Measurements from ENCODE around the gene SPATA31D3. TPM values are rescaled to one million over a fixed set of nuclear protein-coding genes. Genes with fewer than 3 reads are reported as not detected.
"Not testable (repeated sequence)": the region's sequence is repeated elsewhere in the genome, so short reads cannot be mapped to it uniquely, and the experiment has no call there.

Gene SPATA31D3
- total RNA-seq, 1 donor from 2014 or later = not detected

GRCh38 chr9:81902626-81903025 lies 40.7 kb upstream of the SPATA31D3 start:
- no peak for TF ChIP-seq CTCF (IDR thresholded peaks at IDR 0.05; ENCODE audit: unreplicated experiment)
- H3K27ac Mint-ChIP-seq = no peak overlapping the region
- peaks cover 7% of the 10 kb centered on the region for H3K27me3 Mint-ChIP-seq
- peaks cover 5% of the 10 kb centered on the region for H3K4me1 Mint-ChIP-seq (ENCODE audit: low read depth)
- DNase-seq (ENCODE audit: low spot score, unreplicated experiment) = no peak
- H3K4me3 Mint-ChIP-seq (ENCODE audit: low read depth) = no peak overlapping the region
- H3K9me3 Mint-ChIP-seq (ENCODE audit: low read depth) = no peaks in the 10 kb centered on the region
- no peaks in the 10 kb centered on the region for H3K36me3 Mint-ChIP-seq (ENCODE audit: insufficient read depth)

- no peak for DNase-seq (ENCODE audit: low spot score, unreplicated experiment)
- H3K4me1 Mint-ChIP-seq (ENCODE audit: low read depth) = peaks cover 8% of the 10 kb centered on the region
- H3K9me3 Mint-ChIP-seq (ENCODE audit: low read depth) = no peaks in the 10 kb centered on the region
- no peak for TF ChIP-seq CTCF (IDR thresholded peaks at IDR 0.05; ENCODE audit: unreplicated experiment)
- H3K27ac Mint-ChIP-seq = no peak overlapping the region
- no peaks in the 10 kb centered on the region for H3K36me3 Mint-ChIP-seq (ENCODE audit: insufficient read depth)
- H3K27me3 Mint-ChIP-seq = peaks cover 4% of the 10 kb centered on the region
- no peak overlapping the region for H3K4me3 Mint-ChIP-seq (ENCODE audit: low read depth)
Observed at GRCh38 chr9:81906671-81907070, 36.6 kb upstream of the SPATA31D3 start.

GRCh38 chr9:81912135-81912534 lies 31.2 kb upstream of the SPATA31D3 start:
- Mint-ChIP-seq H3K36me3 (ENCODE audit: insufficient read depth) (no peaks in the 10 kb centered on the region), H3K9me3 (ENCODE audit: low read depth) (no peaks in the 10 kb centered on the region), H3K27ac (no peak overlapping the region), H3K4me1 (ENCODE audit: low read depth) (peaks cover 9% of the 10 kb centered on the region), H3K4me3 (ENCODE audit: low read depth) (no peak overlapping the region), H3K27me3 (peaks cover 7% of the 10 kb centered on the region)
- TF ChIP-seq CTCF (IDR thresholded peaks at IDR 0.05; ENCODE audit: unreplicated experiment) = no peak
- DNase-seq (ENCODE audit: low spot score, unreplicated experiment) = no peak

- Mint-ChIP-seq H3K4me3 (ENCODE audit: low read depth) (no peak overlapping the region), H3K4me1 (ENCODE audit: low read depth) (peaks cover 9% of the 10 kb centered on the region)
Observed at GRCh38 chr9:81915801-81916505, 27.3 kb upstream of the SPATA31D3 start.

GRCh38 chr9:81918507-81918906 lies 24.8 kb upstream of the SPATA31D3 start:
- H3K36me3 Mint-ChIP-seq (ENCODE audit: insufficient read depth) = not testable (repeated sequence)

More at GRCh38 chr9:81915801-81916505, 27.3 kb upstream of the SPATA31D3 start:
- Mint-ChIP-seq H3K9me3 (ENCODE audit: low read depth) (no peaks in the 10 kb centered on the region), H3K27me3 (peaks cover 10% of the 10 kb centered on the region), H3K36me3 (ENCODE audit: insufficient read depth) (no peaks in the 10 kb centered on the region), H3K27ac (no peak overlapping the region)
- no peak for DNase-seq (ENCODE audit: low spot score, unreplicated experiment)
- no peak for TF ChIP-seq CTCF (IDR thresholded peaks at IDR 0.05; ENCODE audit: unreplicated experiment)

GRCh38 chr9:81928305-81928704 lies 15.0 kb upstream of the SPATA31D3 start, which contains the start of gene SPATA31D4:
SPATA31D4 (plus strand) TSS chr9:81928428; CDS start chr9:81928514, 86 bp downstream.
- not testable (repeated sequence) for H3K4me3 Mint-ChIP-seq (ENCODE audit: low read depth); H3K27ac Mint-ChIP-seq; H3K4me1 Mint-ChIP-seq (ENCODE audit: low read depth)

More at GRCh38 chr9:81918507-81918906, 24.8 kb upstream of the SPATA31D3 start:
- H3K4me3 Mint-ChIP-seq (ENCODE audit: low read depth); H3K27ac Mint-ChIP-seq; DNase-seq (ENCODE audit: low spot score, unreplicated experiment); H3K4me1 Mint-ChIP-seq (ENCODE audit: low read depth); H3K9me3 Mint-ChIP-seq (ENCODE audit: low read depth): not testable (repeated sequence)
- H3K27me3 Mint-ChIP-seq = peaks cover 10% of the 10 kb centered on the region

GRCh38 chr9:81930147-81930546 lies 13.2 kb upstream of the SPATA31D3 start:
- not testable (repeated sequence) for H3K27ac Mint-ChIP-seq; H3K4me1 Mint-ChIP-seq (ENCODE audit: low read depth); H3K9me3 Mint-ChIP-seq (ENCODE audit: low read depth); H3K27me3 Mint-ChIP-seq; H3K4me3 Mint-ChIP-seq (ENCODE audit: low read depth); DNase-seq (ENCODE audit: low spot score, unreplicated experiment); H3K36me3 Mint-ChIP-seq (ENCODE audit: insufficient read depth)

More at GRCh38 chr9:81928305-81928704, 15.0 kb upstream of the SPATA31D3 start, which contains the start of gene SPATA31D4:
- DNase-seq (ENCODE audit: low spot score, unreplicated experiment); H3K9me3 Mint-ChIP-seq (ENCODE audit: low read depth); H3K36me3 Mint-ChIP-seq (ENCODE audit: insufficient read depth); H3K27me3 Mint-ChIP-seq: not testable (repeated sequence)

GRCh38 chr9:81933547-81933946 lies 9.8 kb upstream of the SPATA31D3 start:
- H3K36me3 Mint-ChIP-seq (ENCODE audit: insufficient read depth); H3K27me3 Mint-ChIP-seq; H3K9me3 Mint-ChIP-seq (ENCODE audit: low read depth); H3K27ac Mint-ChIP-seq; DNase-seq (ENCODE audit: low spot score, unreplicated experiment); H3K4me1 Mint-ChIP-seq (ENCODE audit: low read depth); H3K4me3 Mint-ChIP-seq (ENCODE audit: low read depth): not testable (repeated sequence)

- H3K27me3 Mint-ChIP-seq = peaks cover 27% of the 10 kb centered on the region
- not testable (repeated sequence) for H3K9me3 Mint-ChIP-seq (ENCODE audit: low read depth); H3K4me3 Mint-ChIP-seq (ENCODE audit: low read depth); H3K27ac Mint-ChIP-seq; H3K36me3 Mint-ChIP-seq (ENCODE audit: insufficient read depth); DNase-seq (ENCODE audit: low spot score, unreplicated experiment); H3K4me1 Mint-ChIP-seq (ENCODE audit: low read depth)
Observed at GRCh38 chr9:81948650-81949049, 5.3 kb downstream of the SPATA31D3 start.
